Tibial artery (tissue), 4 donors: ENCODE data around the gene RNF213.

ENCODE experiments used
- DNase-seq, 2 donors: peaks; one replicate each; pipeline ENCODE4 v3.0.0-alpha.2; 2019
- H3K27ac ChIP-seq, 2 donors: fragments of 200-600 bp; sonication (generic) in 1 of 2; 1 replicate in 1 of 2; 2 replicates in 1 of 2; pipeline ENCODE4 v1.5.1; 2018 to 2019; ENCODE audit warnings: mild to moderate bottlenecking in 1 of 2
- H3K27me3 ChIP-seq, 2 donors: fragments of 200-600 bp; sonication (generic) in 1 of 2; one replicate each; pipeline versions ENCODE4 v1.5.1 to v1.6.0; 2016 to 2019
- H3K36me3 ChIP-seq, 3 donors: fragments of 200-600 bp; sonication (generic) in 2 of 3; one replicate each; pipeline ENCODE4 v1.5.1; 2016 to 2019; ENCODE audit warnings: mild to moderate bottlenecking in 2 of 3
- H3K4me1 ChIP-seq, 4 donors: fragments of 200-600 bp; sonication (generic) in 2 of 4; 1 replicate in 3 of 4; 2 replicates in 1 of 4; pipeline ENCODE4 v1.5.1; 2016 to 2019
- H3K4me3 ChIP-seq, 2 donors: fragments of 200-600 bp; sonication (generic) in 1 of 2; 1 replicate in 1 of 2; 2 replicates in 1 of 2; pipeline ENCODE4 v1.5.1; 2018 to 2019; ENCODE audit warnings: mild to moderate bottlenecking in 2 of 2
- H3K9me3 ChIP-seq, 3 donors: fragments of 200-600 bp; sonication (generic) in 1 of 3; one replicate each; pipeline ENCODE4 v1.5.1; 2016 to 2019
- CTCF ChIP-seq, 2 experiments: fragments of 200-600 bp in 1 of 2; fragments of 450-650 bp in 1 of 2; IDR thresholded peaks; one replicate each; pipeline ENCODE4 v1.5.1; 2017 to 2019; ENCODE audit warnings: antibody characterized with exemption in 2 of 2, mild to moderate bottlenecking in 1 of 2, moderate library complexity in 1 of 2
- intact Hi-C: fragments of 100-400 bp; cut with DNase I; formaldehyde crosslinking; loops from one replicate; pipeline ENCODE4 v1.15.0; 2023; ENCODE audit warnings: low total_unique reads

The RNF213 gene

GRCh38 chr17:80429356-80430275 lies 169.0 kb downstream of the RNF213 start:
- TF ChIP-seq CTCF (IDR thresholded peaks at IDR 0.05), result no peak
- no peak overlapping the region for H3K4me3 ChIP-seq
- no peak overlapping the region for H3K27ac ChIP-seq
- H3K4me1 ChIP-seq, result peaks cover 0 to 8% (median 3%) of the 10 kb centered on the region in 4 donors
- intact Hi-C loops, result loop anchor here (10.0 kb wide), 1 partner anchor 675 kb away; no protein-coding TSS in a partner anchor
- DNase-seq, result peak in 1 of 2 donors; percentile 60
- no peaks in the 10 kb centered on the region for H3K9me3 ChIP-seq
- H3K36me3 ChIP-seq, result peaks cover 0 to 55% (median 22%) of the 10 kb centered on the region in 3 donors
- no peaks in the 10 kb centered on the region for H3K27me3 ChIP-seq

DNA sequence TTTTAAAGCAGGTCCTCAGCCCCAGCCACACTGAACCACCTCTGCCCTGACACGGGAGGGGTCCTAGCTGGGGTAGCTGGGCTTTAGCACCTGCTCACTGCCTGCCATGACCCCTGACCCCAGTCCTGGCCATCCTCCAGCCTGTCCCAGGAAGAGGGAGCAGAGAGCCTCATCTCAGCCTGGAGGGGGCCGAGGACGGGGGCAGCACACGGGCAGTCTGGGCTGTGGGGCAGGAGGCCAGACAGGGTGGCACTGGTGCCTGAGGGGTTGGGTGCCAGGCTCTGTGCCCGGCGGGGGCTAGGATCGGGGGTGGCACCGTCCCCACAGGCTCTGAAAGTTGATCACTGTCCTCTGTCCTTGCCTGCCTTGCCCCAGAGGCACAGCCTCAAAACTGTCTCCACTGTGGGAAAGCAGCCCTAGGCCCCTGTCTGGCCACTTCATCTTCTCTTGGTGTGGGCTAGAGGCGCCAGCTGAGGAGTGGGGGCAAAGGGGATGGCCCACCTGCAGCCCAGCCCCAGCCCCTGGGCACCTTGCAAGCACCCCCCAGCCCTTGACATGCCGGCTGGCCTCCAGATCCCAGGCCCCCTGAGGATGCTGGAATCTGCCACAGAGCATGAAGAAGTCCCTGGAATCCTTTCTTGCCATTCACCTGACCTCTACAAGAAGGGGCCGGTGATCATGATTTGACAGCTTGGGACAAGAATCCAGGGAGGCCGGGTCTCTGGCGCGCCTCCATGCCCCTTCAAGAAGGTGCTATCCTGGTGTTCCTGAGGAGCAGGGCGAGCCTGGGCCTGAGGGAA lies 170.0 kb downstream of the RNF213 start:
- TF ChIP-seq CTCF (IDR thresholded peaks at IDR 0.05), result no peak
- H3K4me1 ChIP-seq, result peaks cover 0 to 8% (median 3%) of the 10 kb centered on the region in 4 donors
- intact Hi-C loops, result no loop called here
- H3K4me3 ChIP-seq, result no peak overlapping the region
- peak in 1 of 2 donors; percentile 47 for DNase-seq
- no peak overlapping the region for H3K27ac ChIP-seq
- H3K27me3 ChIP-seq, result no peaks in the 10 kb centered on the region
- H3K36me3 ChIP-seq, result peaks cover 0 to 50% (median 22%) of the 10 kb centered on the region in 3 donors
- H3K9me3 ChIP-seq, result no peaks in the 10 kb centered on the region

GRCh38 chr17:80431246-80432195 lies 170.9 kb downstream of the RNF213 start:
- Histone ChIP-seq H3K4me1 (peaks cover 0 to 7% (median 3%) of the 10 kb centered on the region in 4 donors), H3K27ac (no peak overlapping the region), H3K36me3 (peaks cover 0 to 55% (median 22%) of the 10 kb centered on the region in 3 donors), H3K9me3 (no peaks in the 10 kb centered on the region), H3K4me3 (no peak overlapping the region), H3K27me3 (no peaks in the 10 kb centered on the region)
- intact Hi-C loops, result loop anchor here (2.0 kb wide), 1 partner anchor 553 kb away; no protein-coding TSS in a partner anchor
- TF ChIP-seq CTCF (IDR thresholded peaks at IDR 0.05), result no peak
- peak in 1 of 2 donors; percentile 59 for DNase-seq

DNA sequence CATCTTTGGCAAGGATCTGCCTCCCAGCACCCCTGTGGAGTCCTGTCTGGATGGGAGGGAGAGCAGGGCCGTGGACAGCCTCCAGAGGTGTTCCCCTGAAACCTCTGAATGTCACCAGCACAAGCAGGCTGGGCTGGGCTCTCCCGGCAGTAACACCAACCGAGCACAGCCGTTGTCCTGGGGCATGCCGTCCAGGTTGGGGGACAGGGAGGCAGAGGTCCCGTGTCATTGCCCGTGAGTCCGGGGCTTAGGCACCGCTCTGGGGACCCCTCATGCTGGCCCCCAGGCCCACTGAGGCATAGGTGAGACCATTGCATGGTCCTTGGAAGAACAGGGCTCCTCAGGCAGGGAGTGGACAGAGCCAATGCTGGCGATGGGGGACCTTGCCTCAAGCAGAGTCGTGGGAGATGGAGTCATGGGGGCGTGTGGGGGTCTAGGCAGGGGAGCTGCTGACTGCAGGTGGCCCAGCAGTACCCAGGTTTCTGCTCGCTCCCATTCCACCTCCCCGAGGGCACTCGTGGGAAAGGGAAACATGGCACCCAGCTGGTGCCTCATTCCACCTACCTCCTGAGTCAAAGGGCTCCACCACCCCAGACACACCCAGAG lies 171.8 kb downstream of the RNF213 start:
- Histone ChIP-seq H3K27ac (no peak overlapping the region), H3K4me3 (no peak overlapping the region), H3K36me3 (peaks cover 4 to 61% (median 29%) of the 10 kb centered on the region in 3 donors), H3K27me3 (no peaks in the 10 kb centered on the region), H3K9me3 (no peaks in the 10 kb centered on the region), H3K4me1 (no peaks in the 10 kb centered on the region)
- DNase-seq, result no peak
- intact Hi-C loops, result loop anchor here (2.0 kb wide), 1 partner anchor 552 kb away; no protein-coding TSS in a partner anchor
- TF ChIP-seq CTCF (IDR thresholded peaks at IDR 0.05), result no peak
